Pulmonary artery endothelial cell (primary cell): ENCODE measurements around the gene KDSR. TPM values are rescaled to one million over a fixed set of nuclear protein-coding genes. Genes with fewer than 3 reads are reported as not detected.

Experiments
- DNase-seq: peaks from one replicate; pipeline ENCODE4 v3.0.0-alpha.2; 2011; ENCODE audit warnings: low read depth, low spot score
- total RNA-seq: library from RNA; depleted of rRNA; stranded (reverse); fragments of >200 nt; gene quantifications from 2 replicates; pipeline ENCODE4 v1.2.3, GENCODE V29; 2014

KDSR gene
- total RNA-seq, 1 donor from 2014 or later, result 17.6 TPM

GRCh38 chr18:63284827-63285733, 81.9 kb downstream of the KDSR start:
- DNase-seq, result no peak

GRCh38 chr18:63284173-63284799, 82.7 kb downstream of the KDSR start:
- no peak for DNase-seq

- no peak for DNase-seq
Observed at GRCh38 chr18:63283305-63284094, 83.5 kb downstream of the KDSR start.

GRCh38 chr18:63282793-63283192, 84.2 kb downstream of the KDSR start:
- no peak for DNase-seq

Other genes with a start within 250 kb of the KDSR start
- gene BCL2, start 47.4 kb downstream of the KDSR start, total RNA-seq, result 1.3 and 1.4 TPM in 2 replicates
- gene VPS4B, start 55.3 kb upstream of the KDSR start, total RNA-seq, result 47.7 and 52.1 TPM in 2 replicates
- gene SERPINB5, start 109.8 kb upstream of the KDSR start, total RNA-seq, result 0.07 and 0.14 TPM in 2 replicates
- not detected in 2 replicates for gene SERPINB12, start 175.2 kb upstream of the KDSR start, total RNA-seq
- gene SERPINB13, start 220.1 kb upstream of the KDSR start, total RNA-seq, result not detected in 2 replicates